GM21526 (cell line): ENCODE data around the gene PDHX.
"Not testable (repeated sequence)": the region's sequence is repeated elsewhere in the genome, so short reads cannot be mapped to it uniquely, and the experiment has no call there.

ENCODE experiments used
- ATAC-seq: cut with Tn5 transposase; IDR thresholded peaks from one replicate; pipeline ENCODE4 v1.9.1; 2021; ENCODE audit warnings: moderate library complexity; ENCODE audit not compliant: unreplicated experiment, low FRiP score

Gene PDHX

DNA sequence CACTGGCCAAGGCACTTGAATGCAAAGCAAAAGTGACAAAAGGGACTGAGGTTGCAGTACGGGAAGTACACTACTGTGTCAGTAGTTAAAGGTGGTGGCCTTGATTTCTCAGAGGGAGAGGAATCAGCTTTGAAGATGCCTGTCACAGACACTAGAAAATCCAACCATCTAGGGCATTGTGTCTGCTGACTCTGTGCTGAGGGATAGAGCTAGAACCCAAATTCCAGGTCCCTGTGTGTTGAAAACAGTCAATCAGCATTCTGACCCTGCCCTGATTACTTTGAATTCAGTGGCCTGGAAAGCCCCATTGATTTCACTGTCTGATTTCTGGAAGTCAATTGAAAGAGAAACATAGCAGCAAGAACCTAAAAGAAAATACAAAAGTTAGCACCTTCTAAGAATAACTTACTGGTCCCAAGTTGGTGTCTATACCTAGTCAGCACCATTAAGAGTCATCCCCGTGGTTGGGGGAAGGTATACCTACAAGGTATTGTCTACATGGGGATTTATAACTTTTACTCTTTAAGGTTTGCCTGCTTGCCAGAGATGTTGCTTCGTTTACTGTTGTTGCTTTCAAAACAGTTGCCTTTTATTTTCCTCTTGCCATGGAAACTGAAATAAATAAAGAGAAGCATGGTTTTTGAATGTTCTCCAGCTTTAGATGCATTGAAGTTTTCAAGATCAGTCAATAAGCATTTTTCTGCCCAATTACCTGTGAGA, 97.3 kb downstream of the PDHX start:
- ATAC-seq, result peak; percentile 45

GRCh38 chr11:35014346-35014745, 97.9 kb downstream of the PDHX start:
- no peak for ATAC-seq

GRCh38 chr11:35015621-35016387, 99.4 kb downstream of the PDHX start:
- ATAC-seq, result no peak

DNA sequence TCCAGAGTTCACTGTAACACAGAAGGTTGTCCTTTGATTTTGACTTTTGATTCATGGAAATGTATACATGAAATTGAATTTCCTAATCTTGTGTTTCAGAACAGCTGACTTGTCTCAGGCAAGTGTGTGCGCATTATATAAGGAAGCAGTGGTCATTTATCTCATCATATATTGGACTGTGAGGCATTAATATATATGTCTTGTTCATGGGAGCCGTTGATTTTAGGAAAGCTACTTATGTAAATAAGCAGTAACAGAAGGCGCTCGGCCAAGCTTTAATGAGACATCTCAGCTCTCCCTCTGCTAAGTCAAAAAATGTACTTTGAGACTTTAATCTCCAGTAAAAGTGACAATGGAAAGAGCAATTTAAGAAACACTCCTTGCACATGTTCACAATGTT, 100.5 kb downstream of the PDHX start:
- ATAC-seq, result no peak

DNA sequence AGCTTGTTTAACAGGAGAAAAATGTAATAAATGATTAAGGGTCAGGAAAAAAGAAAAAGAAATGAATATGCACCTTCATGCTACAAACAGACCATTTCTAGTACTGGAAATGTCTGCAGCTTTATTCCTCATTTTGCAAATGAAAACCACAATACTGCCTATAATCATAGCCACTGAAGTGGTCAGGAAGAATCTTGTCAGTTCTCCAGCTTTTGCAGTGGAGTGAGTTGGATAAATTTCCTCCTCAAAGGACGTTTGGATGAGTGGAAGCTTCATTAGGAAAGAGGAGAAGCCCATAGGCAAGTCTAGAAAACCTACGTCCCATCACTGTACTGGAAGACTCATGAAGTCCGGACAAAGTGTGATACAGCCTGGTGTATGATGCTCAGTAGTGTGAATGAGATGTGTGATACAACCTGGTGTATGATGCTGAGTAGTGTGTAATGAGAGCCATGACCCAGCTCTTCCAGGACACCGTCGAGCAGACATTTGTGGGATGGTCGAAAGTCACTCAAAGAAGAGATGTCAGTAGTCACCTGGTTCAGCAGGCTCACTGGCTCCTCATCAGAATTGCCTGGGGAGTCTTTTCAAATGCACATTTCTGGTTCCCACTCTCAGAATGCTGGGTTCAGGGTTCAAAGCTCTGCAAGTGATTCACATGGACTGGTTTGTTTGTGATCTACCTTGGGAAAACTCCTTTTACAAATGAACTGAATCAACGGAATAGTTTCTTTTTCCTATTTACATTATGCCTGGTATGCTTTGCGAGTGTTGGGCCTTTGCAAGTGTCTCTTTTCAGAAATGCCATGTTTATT, 101.3 kb downstream of the PDHX start:
- ATAC-seq, result no peak

DNA sequence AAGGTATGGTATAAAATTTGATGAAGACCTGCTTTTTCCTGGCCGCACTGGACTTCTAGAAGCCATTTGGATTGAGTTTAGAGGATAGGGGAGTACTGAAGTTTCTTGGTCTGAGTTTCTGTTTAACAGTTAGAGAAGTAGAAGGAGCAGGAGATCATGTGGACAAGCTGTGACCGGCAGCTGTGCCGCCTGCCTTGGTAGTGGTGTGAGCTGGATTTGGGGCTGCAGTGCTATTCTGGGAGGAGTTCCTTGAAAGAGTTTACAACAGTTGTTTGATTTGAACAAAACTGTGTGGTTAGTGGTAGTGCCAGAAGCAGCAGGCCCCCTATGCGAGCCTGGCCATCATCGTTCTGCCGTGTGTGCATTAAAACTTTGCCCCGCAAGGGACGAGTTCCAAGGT, 105.2 kb downstream of the PDHX start:
- ATAC-seq, result no peak

DNA sequence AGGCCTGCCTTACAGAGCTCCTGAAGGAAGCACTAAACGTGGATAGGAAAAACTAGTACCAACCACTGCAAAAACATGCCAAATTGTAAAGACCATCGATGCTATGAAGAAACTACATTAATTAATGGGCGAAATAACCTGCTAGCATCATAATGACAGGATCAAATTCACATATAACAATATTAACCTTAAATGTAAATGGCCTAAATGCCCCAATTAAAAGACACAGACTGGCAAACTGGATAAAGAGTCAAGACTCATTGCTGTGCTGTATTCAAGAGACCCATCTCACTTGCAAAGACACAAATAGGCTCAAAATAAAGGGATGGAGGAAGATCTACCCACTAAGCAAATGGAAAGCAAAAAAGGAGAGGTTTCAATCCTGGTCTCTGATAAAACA, 107.5 kb downstream of the PDHX start:
- ATAC-seq, result not testable (repeated sequence)

DNA sequence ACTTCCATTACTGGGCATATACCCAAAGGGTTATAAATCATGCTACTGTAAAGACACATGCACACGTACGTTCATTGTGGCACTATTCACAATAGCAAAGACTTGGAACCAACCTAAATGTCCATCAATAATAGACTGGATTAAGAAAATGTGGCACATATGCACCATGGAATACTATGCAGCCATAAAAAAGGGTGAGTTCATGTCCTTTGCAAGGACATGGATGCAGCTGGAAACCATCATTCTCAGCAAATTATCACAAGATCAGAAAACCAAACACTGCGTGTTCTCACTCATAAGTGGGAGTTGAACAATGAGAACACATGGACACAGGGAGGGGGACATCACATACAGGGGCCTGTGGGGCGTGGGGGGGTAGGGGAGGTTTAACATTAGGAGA, 111.6 kb downstream of the PDHX start:
- not testable (repeated sequence) for ATAC-seq

- peak; percentile 68 for ATAC-seq
Observed at GRCh38 chr11:35029979-35030682, 113.7 kb downstream of the PDHX start.

GRCh38 chr11:35030716-35031213, 114.3 kb downstream of the PDHX start:
- no peak for ATAC-seq

DNA sequence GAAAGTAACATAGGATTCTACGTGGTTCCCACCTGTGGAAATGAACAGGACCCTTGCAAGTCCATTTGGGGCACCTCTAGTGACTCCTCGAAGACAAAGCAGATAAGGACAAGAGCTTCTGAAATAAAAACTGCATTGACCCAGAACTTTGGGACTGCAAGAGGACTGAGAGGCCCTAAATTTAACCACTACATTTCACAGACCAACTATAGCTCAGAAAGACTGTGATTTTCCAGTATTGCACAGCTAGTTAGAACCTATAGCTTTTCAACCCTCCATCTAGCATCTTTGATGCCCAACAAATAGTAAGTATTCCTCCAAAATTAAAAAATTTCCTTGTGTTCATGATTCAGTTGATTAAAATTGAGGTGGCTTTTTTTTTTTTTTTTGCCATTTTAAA, 114.9 kb downstream of the PDHX start:
- no peak for ATAC-seq

GRCh38 chr11:35031867-35032266, 115.4 kb downstream of the PDHX start:
- ATAC-seq, result no peak

GRCh38 chr11:35033011-35033410, 116.6 kb downstream of the PDHX start:
- no peak for ATAC-seq

DNA sequence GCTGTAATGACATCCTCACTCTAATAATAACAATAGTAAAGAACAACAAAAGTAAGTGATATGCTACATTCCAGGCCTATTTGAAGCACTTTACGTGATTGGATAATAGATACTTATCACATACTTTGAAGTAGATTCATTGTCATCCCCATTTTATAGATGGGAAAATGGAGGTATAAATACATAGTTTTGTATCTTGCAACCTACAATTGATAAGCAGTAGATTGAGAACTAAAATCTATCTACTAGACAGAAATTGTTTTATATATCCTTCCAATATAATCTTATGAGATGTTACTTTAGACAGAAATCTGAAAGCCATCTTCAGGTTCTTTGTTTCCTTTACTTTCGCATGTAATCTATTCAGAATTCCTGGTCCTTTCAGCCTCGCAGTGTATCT, 118.0 kb downstream of the PDHX start:
- no peak for ATAC-seq

DNA sequence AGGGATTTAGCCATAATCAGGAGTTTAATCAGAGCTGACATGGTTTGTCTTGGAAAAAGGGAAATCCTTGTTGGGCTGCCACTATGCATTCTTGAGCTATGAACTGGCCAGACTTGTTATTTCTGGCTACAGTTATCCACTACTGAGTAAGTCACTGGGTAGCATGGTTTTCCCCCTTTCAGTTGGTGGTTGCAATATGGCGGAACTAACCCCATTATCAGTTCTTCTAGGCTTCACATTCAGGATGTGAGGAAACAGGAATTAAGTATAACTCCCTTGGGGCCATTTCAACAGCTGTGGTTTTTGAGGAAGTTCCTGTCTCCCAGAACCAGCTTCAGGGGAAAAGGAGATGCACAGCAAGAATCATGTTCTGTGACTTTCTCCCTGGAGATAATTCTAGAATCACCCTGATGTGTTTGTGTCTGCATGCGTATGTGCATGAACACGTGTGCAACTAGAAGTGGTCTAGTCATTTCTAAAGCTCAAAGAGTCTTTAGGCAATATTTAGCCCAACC, 119.5 kb downstream of the PDHX start:
- ATAC-seq, result no peak

- no peak for ATAC-seq
Observed at GRCh38 chr11:35036639-35037038, 120.2 kb downstream of the PDHX start.

DNA sequence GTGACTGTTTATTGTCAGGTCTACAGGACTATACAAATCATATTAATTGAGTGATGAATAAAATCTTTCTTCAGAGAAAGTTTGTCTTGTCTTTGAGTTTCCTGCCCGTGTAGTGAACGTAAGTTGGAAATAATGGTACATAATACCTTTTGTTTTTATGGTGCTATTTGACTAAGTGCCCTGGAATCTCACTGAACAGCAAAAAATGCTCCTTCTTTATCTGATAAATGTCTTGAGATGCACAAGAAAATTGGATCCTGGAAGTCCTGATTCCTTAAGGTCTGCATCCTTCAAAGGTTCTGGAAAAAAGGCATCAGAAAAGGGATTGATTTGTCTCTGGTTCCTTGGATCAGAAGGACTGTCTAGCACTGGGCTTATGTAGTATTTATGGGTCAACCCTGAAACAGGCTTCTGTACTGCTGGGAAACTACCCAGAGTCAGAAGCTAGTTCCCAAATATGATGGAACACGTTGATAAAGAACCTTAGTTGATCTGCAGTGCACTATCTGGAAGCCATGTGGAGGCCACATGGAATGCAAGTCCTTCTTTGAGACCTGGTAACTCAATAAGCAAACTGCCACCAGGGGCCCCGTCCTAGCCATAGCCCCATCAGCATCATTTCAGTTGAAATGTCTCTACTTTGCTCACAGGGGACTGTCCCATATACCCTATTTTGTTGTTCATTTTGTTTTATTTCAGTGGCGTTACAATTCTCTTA, 122.0 kb downstream of the PDHX start:
- ATAC-seq, result no peak

DNA sequence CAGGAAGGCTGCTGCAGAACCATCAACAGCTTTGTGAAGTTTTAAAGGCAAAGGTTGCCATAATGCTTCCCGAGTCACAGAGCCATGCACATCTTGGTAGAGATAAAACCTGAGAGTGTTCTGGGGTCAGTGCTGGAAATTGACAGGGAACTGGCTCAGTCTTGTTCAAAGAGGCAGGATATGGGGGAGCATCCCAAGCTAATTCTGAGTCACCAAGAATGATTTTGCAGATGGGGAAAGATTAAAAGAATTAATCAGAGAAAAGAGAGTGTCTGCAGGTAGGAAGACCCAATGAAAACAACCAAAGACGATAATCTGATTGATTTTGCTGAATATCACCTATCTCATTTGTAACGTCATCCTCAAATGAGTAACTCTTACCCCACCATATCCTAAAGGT, 122.7 kb downstream of the PDHX start:
- ATAC-seq, result no peak

DNA sequence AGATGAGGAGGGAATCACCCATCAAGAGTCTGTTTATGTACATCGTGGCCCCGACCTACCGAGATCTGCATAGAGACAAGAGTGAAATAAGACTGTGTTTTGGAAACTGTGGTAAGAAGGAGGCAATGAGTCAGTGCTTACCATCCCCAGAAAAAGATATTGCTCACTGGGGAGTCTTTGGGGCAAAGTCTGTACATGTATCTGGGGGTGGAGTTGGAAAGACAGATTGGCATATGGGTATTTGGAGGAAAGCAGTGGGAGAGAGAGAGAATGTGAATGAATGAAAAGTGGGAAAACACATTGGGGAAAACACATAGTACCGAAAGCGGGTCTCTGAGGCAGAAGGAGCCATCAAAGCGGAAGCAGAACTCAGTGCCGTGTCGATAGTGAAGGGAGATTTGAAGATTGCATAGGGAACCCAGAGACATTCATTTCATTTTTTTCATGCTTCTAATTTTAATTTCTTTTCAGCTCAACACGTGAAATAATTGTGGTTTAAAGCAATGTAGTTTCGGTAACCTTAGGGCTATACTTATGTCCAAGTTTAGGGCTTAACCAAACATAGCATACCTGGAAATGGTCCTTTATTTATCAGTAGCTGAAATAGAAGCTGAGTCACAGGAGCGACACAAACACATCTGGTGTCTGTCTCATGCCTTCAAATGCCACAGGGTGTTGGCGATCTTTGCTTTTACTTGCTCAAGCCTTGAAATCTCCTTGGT, 124.0 kb downstream of the PDHX start:
- ATAC-seq, result peak; percentile 82
